GM18502 (cell line): ENCODE results near the gene RCN2.

Experiments
- ATAC-seq: cut with Tn5 transposase; IDR thresholded peaks from one replicate; pipeline ENCODE4 v1.9.1; 2021; ENCODE audit warnings: mild to moderate bottlenecking; ENCODE audit not compliant: unreplicated experiment, poor library complexity

The RCN2 gene

DNA sequence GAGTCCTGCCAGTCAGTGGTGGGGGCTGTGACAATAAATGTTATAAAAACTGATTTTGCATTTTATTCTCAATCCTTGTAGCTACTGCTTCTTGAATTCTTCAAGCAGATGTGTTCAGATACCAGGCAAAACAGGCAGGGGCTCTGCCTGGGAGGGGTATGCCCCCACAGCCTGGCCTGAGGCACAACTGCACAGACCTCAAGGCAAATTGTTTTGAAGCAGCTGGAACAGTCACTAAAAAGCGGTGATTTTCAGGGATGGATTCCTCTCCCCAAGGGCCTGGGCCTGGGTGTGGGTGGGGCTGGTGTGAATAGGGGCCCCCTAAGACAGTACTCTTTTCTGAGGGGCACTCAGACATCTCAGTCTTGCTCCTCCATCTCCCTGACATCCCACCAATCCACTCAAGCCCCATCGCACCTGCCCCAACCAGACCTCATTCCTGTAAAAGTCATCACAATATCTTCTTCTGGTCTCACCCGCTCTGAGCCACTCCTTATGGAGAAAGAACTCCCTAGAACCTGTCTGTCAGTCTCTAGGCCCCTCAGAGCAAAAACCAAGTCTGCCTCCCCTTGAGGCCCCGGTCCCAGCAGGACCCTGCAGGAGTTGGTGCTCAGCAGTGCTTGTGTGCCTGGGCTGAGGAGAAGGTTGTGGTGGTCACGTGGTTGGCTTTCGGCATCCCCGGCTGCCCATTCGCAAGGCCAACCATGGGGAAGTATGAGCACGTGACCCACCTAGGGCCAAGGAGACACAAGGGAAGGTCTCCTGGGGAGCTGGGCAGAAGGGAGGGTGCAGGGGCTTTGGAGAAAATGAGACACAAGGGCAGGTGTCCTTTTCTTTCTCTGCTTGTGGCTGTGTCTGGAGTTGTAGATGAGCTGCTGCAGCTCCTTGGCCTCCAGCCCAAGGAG, 60.4 kb downstream of the RCN2 start:
- ATAC-seq: no peak

GRCh38 chr15:76993114-76993725, 61.7 kb downstream of the RCN2 start:
- no peak for ATAC-seq

GRCh38 chr15:76994001-76994400, 62.5 kb downstream of the RCN2 start:
- no peak for ATAC-seq

DNA sequence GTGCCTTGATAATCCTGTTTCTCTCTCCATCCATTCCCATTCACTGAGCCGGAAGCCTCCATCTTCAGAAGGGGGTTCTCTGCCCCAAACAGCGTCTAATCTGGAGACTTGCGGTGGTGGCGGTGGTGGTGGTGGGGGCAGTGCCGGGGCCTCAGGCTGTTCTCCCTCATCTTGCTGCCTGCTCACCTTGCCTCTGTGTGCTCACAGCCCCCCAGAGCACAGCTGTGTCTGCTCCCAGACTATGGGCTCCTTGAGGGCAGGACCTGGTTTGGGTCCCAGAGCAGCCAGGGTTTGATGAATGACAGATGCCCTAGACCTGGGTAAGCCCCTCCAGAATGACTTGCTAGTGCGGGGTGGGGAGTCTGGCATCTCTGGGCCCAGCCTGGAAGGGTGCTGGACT, 62.9 kb downstream of the RCN2 start:
- ATAC-seq: no peak

- peak; percentile 60 for ATAC-seq
These were observed 63.7 kb downstream of the RCN2 start, which contains the start of gene PSTPIP1 for GRCh38 chr15:76994971-76995945. TSS of gene PSTPIP1 (plus strand) at chr15:76995126. CDS start at chr15:76995574, 448 bp downstream.

DNA sequence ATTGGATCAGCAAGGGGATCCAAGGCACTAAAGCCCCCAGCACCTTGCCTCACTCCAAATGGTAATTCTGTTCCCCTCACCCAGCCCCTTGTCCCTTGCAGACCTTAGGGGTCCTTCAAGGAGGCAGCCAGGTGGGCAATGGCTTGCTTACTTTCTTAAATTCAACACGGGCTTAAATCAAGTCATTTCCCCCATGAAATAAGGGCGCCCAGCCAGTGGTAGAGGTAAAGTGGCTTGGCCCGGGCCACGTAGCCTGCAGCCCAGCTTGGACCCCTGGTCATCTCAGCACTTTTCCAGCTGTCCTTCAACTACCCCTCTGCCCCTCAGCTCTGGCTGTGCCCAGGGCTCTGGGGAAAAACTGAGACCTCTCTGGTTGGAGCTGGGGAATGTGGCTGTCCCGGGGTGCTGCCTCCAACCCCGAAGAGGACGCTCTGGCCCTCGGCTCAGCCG, 64.6 kb downstream of the RCN2 start:
- ATAC-seq: no peak

DNA sequence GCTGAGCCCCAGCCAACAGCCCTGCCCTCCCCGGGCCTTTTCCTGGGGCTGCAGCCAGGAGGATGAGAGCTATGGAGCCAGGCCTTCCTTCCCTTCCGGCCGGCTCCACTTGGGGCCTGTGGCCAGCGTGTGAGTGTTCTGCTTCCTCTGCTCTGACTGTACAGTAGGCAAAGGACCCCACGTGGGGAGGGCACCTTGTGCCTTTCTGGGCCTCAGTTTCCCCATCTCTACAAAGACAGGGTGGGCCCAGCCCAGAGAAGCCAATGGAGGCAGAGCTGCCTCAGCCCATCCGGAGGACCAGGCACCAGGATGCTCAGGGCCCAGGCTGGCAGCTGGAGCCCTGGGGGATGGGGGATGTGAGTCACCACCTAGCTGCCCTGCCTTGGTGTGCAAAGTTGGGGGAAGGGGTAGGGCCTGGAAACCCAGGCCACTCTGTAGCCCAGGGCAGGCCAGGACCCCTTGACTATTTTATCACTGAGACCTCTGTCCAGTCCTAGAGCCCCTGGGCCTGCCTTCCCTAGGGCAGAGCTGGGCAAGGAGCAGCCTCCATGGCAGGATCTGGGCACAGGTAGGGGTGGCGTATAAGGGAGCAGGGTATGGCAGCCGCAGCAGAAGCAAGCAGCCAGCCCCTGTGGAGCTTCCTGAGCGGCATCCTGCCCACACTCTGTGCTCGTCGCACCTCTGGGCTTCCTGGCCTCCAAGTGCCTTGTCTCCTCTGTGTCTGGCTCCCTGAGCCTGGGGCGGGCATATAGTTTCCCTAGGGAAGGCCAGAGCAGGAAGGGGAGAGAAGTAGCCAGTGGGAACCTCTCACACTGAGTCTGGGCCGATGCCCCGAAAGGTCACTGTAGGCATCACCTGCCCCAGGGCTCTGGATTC, 65.2 kb downstream of the RCN2 start:
- no peak for ATAC-seq

GRCh38 chr15:76998663-76999285, 67.2 kb downstream of the RCN2 start:
- ATAC-seq: no peak

DNA sequence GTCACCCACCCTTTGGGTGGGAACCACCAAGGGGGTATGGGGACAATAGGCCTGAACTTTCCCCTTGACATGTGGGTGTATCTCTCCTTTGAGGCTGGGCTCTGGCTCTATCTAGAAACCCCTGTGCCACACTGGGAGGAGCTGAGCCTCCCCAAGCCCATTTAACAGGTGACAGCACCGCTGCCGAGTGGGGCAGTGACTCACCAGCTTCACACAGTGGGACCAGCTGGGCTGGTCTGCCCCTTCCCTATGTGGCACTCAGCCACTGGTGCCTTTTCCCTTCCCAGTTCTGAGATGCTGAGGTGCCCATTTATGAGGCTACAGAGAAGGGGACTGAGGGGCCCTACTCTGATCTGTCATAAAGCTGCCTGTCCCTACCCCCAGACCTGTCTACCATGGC, 68.4 kb downstream of the RCN2 start:
- ATAC-seq: no peak

GRCh38 chr15:77001351-77001750, 69.8 kb downstream of the RCN2 start:
- ATAC-seq: no peak

GRCh38 chr15:77001966-77002365, 70.4 kb downstream of the RCN2 start:
- ATAC-seq: no peak

DNA sequence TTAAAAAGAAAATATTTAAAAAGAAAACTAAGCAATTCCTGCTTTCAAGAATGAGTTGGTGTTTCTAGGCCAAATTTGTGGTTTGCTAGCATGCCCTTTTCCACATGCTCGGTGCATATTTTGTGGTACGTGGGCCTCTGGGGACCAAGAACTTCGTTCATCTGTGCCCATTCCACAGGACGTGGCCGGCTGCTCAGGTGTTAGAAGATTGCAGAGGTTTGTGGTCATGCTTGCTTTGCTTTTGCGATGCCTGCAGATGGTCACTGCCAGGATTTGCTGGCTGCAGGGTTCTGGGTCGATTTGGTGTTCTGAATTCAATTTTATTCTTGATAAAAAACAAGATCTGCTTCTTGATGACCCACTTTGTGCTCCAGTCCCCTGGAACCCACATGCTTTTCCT, 70.9 kb downstream of the RCN2 start:
- no peak for ATAC-seq

GRCh38 chr15:77002954-77003912, 71.7 kb downstream of the RCN2 start:
- ATAC-seq: peak; percentile 81
